Endothelial cell of umbilical vein (primary cell): ENCODE results near the gene PLS1. TPM values are rescaled to one million over a fixed set of nuclear protein-coding genes. Genes with fewer than 3 reads are reported as not detected.

Experiments used
- BruUV-seq: library from RNA; stranded (reverse); fragments of 400-500 nt; replicated peaks from 2 replicates; lab custom pipeline; 2021; lab: Mats Ljungman, UMichigan
- CTCF ChIA-PET: fragments of 300-600, 350-600 bp; sonication (Branson Sonifier 250); formaldehyde crosslinking; loops from one replicate; lab custom pipeline; 2021; ENCODE audit warnings: antibody characterized with exemption, inconsistent platforms; lab: Charles Lee
- POLR2A ChIA-PET: fragments of 300-600, 350-600 bp; sonication (Branson Sonifier 250); formaldehyde crosslinking; loops from one replicate; lab custom pipeline; 2021; ENCODE audit warnings: antibody characterized with exemption, inconsistent platforms; lab: Charles Lee
- DNase-seq: peaks from one replicate; pipeline ENCODE4 v3.0.0-alpha.2; 2011; ENCODE audit warnings: low read depth, low spot score
- FAIRE-seq: peaks from 2 replicates; lab custom pipeline; 2011; peaks lifted over from hg19 to GRCh38; lab: Jason Lieb, UNC
- H2AFZ ChIP-seq: 2 replicates; pipeline ENCODE4 v1.6.0; 2012; ENCODE audit warnings: low read depth, low read length, control low read depth, inconsistent platforms
- H3K27ac ChIP-seq: 2 replicates; pipeline ENCODE4 v1.5.1; 2011; ENCODE audit warnings: low read depth, mild to moderate bottlenecking, control low read depth, low read length, moderate library complexity; ENCODE audit not compliant: insufficient read depth
- H3K27me3 ChIP-seq, 2 experiments: 2 replicates each; pipeline versions ENCODE4 v1.6.0 to v1.6.1; 2011; ENCODE audit warnings: low read length in 2 of 2, mixed read lengths in 1 of 2; ENCODE audit not compliant: control insufficient read depth in 2 of 2, insufficient read depth in 2 of 2
- H3K36me3 ChIP-seq, 2 experiments: 2 replicates in 1 of 2; 3 replicates in 1 of 2; pipeline ENCODE4 v1.5.1; 2011; ENCODE audit warnings: low read length in 2 of 2, mild to moderate bottlenecking in 1 of 2, moderate library complexity in 1 of 2; ENCODE audit not compliant: control insufficient read depth in 2 of 2, insufficient read depth in 2 of 2; ENCODE audit errors: extremely low read depth in 1 of 2
- H3K4me1 ChIP-seq: 3 replicates; pipeline ENCODE4 v1.5.1; 2011; ENCODE audit warnings: mild to moderate bottlenecking, low read length; ENCODE audit not compliant: control insufficient read depth, insufficient read depth; ENCODE audit errors: extremely low read depth
- H3K4me2 ChIP-seq: 2 replicates; pipeline ENCODE4 v1.6.1; 2011; ENCODE audit warnings: low read length, control low read depth, mixed read lengths; ENCODE audit not compliant: insufficient read depth
- H3K4me3 ChIP-seq, 3 experiments: fragments of 200-600 bp in 1 of 3; sonication (generic), shearing (Covaris generic) in 1 of 3; replicated peaks in 1 of 3; 2 replicates each; pipeline ENCODE4 v1.5.1; 2011 to 2016; ENCODE audit warnings: control low read depth in 3 of 3, low read length in 3 of 3, mild to moderate bottlenecking in 2 of 3, inconsistent platforms in 1 of 3, low read depth in 1 of 3, moderate library complexity in 1 of 3; ENCODE audit not compliant: insufficient read depth in 1 of 3
- H3K79me2 ChIP-seq: 2 replicates; pipeline ENCODE4 v1.6.0; 2012; ENCODE audit warnings: low read length, inconsistent platforms; ENCODE audit not compliant: control insufficient read depth, insufficient read depth
- H3K9ac ChIP-seq: replicated peaks from 2 replicates; pipeline ENCODE3; 2011; ENCODE audit warnings: low read length, control low read depth; ENCODE audit not compliant: insufficient read depth; ENCODE audit errors: extremely low read depth
- H3K9me1 ChIP-seq: replicated peaks from 3 replicates; pipeline ENCODE4 v1.6.0; 2011; ENCODE audit warnings: mild to moderate bottlenecking, low read length; ENCODE audit not compliant: control insufficient read depth, insufficient read depth; ENCODE audit errors: extremely low read depth
- H3K9me3 ChIP-seq: replicated peaks from 2 replicates; pipeline ENCODE4 v1.5.1; 2012; ENCODE audit warnings: low read length, inconsistent platforms; ENCODE audit not compliant: control insufficient read depth, insufficient read depth
- H4K20me1 ChIP-seq: replicated peaks from 2 replicates; pipeline ENCODE3; 2011; ENCODE audit warnings: mild to moderate bottlenecking, low read length; ENCODE audit not compliant: control insufficient read depth, insufficient read depth; ENCODE audit errors: extremely low read depth
- CTCF ChIP-seq, 2 donors: IDR thresholded peaks; 1 replicate in 1 of 2; 2 replicates in 1 of 2; pipeline ENCODE4 v1.5.1; 2011; ENCODE audit warnings: low read length in 2 of 2, mild to moderate bottlenecking in 2 of 2, moderate library complexity in 2 of 2, control low read depth in 1 of 2, inconsistent platforms in 1 of 2, low read depth in 1 of 2; ENCODE audit not compliant: insufficient read depth in 1 of 2; ENCODE audit errors: extremely low read depth in 1 of 2
- EZH2 ChIP-seq: IDR thresholded peaks from 2 replicates; pipeline ENCODE4 v1.6.1; 2012; ENCODE audit warnings: borderline replicate concordance, low read depth, mild to moderate bottlenecking, moderate library complexity, low read length, inconsistent platforms; ENCODE audit not compliant: severe bottlenecking
- FOS ChIP-seq: IDR thresholded peaks from 2 replicates; pipeline ENCODE4 v1.6.1; 2011; ENCODE audit warnings: mild to moderate bottlenecking, low read length, moderate library complexity, borderline replicate concordance; ENCODE audit not compliant: insufficient read depth
- GATA2 ChIP-seq: IDR thresholded peaks from 2 replicates; pipeline ENCODE4 v1.7.0; 2011; ENCODE audit warnings: low read depth, mild to moderate bottlenecking, moderate library complexity, mixed read lengths, low read length; ENCODE audit not compliant: insufficient read length, insufficient read depth
- JUN ChIP-seq: IDR thresholded peaks from 2 replicates; pipeline ENCODE4 v1.6.1; 2011; ENCODE audit warnings: borderline replicate concordance, low read depth; ENCODE audit not compliant: insufficient read length, insufficient read depth
- MAX ChIP-seq: IDR thresholded peaks from 2 replicates; pipeline ENCODE4 v1.6.1; 2011; ENCODE audit not compliant: insufficient read depth, insufficient read length
- MYC ChIP-seq: IDR thresholded peaks from one replicate; pipeline ENCODE4 v1.6.1; 2011; ENCODE audit warnings: mild to moderate bottlenecking, low read depth, low read length
- POLR2A ChIP-seq: IDR thresholded peaks from 2 replicates; pipeline ENCODE4 v1.6.1; 2012; ENCODE audit warnings: low read depth, mild to moderate bottlenecking, control low read depth, low read length
- POLR2AphosphoS5 ChIP-seq: IDR thresholded peaks from 2 replicates; pipeline ENCODE4 v1.6.1; 2012; ENCODE audit warnings: low read depth, mild to moderate bottlenecking, control low read depth, low read length, moderate library complexity; ENCODE audit not compliant: insufficient read depth
- dilution Hi-C: fragments of 300-500 bp; cut with MboI; formaldehyde crosslinking; loops from one replicate; pipeline ENCODE4 v1.15.0; 2019; ENCODE audit warnings: low sequenced_read_pairs; ENCODE audit not compliant: extremely low pct_ligation_motif_present
- intact Hi-C: fragments of 100-400 bp; cut with micrococcal nuclease; formaldehyde crosslinking; loops from one replicate; pipeline ENCODE4 v1.10.0; 2022
- polyA plus RNA-seq, 4 experiments: library from polyadenylated mRNA; depleted of rRNA in 3 of 4; stranded (reverse) in 3 of 4; unstranded in 1 of 4; fragments of >200 nt; gene quantifications; 2 replicates each; pipeline versions ENCODE4 v1.2.1 to v1.2.3, GENCODE V29; 2011 to 2012; ENCODE audit warnings: missing spikeins in 1 of 4
- total RNA-seq: library from RNA; stranded (reverse); gene quantifications from 2 replicates; pipeline ENCODE4 v1.2.3, GENCODE V29; 2021

Gene PLS1
- total and polyA plus RNA-seq, 2 donors (not counting 3 experiments of a cell fraction or from before 2014, with no cell fraction given) = 0.59 to 1.3 TPM

GRCh38 chr3:142670120-142670519 lies 73.9 kb downstream of the PLS1 start:
- Histone ChIP-seq H3K9me1 (no peaks in the 10 kb centered on the region), H3K27me3 (no peaks in the 10 kb centered on the region), H3K9me3 (no peaks in the 10 kb centered on the region), H3K4me2 (no peak overlapping the region), H3K4me1 (no peaks in the 10 kb centered on the region), H3K79me2 (no peaks in the 10 kb centered on the region), H3K27ac (no peak overlapping the region), H3K36me3 (no peaks in the 10 kb centered on the region), H3K4me3 (no peak overlapping the region), H3K9ac (no peak overlapping the region), H4K20me1 (no peaks in the 10 kb centered on the region), H2AFZ (no peak overlapping the region)
- intact Hi-C loops (no loop called here), dilution Hi-C loops (no loop called here)
- no TSS peak for BruUV-seq
- CTCF ChIA-PET = no interaction called here
- no peak for TF ChIP-seq FOS
- no peak for TF ChIP-seq GATA2
- TF ChIP-seq POLR2AphosphoS5 = no peak
- no peak for TF ChIP-seq POLR2A
- TF ChIP-seq MAX = no peak
- no peak for TF ChIP-seq MYC
- no peak for TF ChIP-seq EZH2
- no peak for TF ChIP-seq CTCF (IDR thresholded peaks at IDR 0.05; ENCODE audit: extremely low read depth in 1 of 2, insufficient read depth in 1 of 2, low read depth in 1 of 2, low read length in 2 of 2)
- TF ChIP-seq JUN = no peak
- POLR2A ChIA-PET = no interaction called here
- DNase-seq = no peak
- no peak for FAIRE-seq
